GM18858 (cell line): ENCODE data around the gene ETNK2.
"Not testable (repeated sequence)": the region's sequence is repeated elsewhere in the genome, so short reads cannot be mapped to it uniquely, and the experiment has no call there.

ENCODE experiments used
- ATAC-seq: cut with Tn5 transposase; IDR thresholded peaks from one replicate; pipeline ENCODE4 v1.9.1; 2021; ENCODE audit not compliant: unreplicated experiment

ETNK2 gene

DNA sequence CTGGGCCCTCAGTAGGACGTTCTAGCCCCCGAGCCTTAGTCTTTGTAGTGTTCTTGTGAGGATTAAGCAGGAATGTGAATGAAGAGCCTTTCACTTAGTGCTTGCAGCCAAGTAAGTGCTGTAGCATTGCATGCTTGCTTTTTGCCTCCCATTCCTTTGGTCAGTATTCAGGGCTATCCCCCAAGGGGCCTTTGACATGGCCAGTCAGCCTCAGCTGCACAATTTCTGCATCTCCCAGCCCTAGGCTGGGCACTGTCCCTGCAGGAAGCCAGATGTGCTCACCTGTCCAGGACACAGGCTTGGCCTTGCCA lies 48.5 kb downstream of the ETNK2 start:
- no peak for ATAC-seq

DNA sequence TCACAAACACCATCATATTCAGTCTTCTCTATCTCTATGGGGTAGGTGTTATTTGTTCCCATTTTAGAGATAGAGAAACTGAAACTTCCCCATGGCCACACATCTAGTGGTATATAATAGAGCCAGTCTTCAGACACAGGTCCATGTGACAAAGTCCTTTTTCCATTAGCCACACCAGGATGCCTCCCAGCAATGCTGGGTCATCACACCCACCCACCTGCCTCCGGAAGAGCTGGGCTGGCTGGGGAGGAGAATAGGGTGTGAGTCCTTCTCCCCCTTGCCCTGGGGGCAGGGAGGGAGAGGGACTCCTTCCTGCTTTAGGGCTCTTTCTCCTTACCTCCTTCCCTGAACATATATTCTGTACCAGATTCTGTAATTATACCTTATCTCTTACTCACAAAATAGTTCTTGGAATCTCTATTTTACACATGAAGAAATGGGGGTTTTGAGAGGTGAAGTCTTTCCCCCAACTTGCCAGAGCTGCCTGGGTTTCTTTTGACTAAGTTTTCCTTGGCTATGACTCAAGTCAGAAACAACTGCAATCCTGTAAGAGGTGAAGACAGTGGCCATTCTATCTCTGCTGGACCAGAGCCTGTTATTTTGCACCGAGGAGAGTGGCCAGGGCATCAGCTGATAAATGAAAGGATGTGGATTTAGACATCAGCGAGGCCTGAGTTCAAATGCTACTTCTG lies 49.0 kb downstream of the ETNK2 start:
- no peak for ATAC-seq

DNA sequence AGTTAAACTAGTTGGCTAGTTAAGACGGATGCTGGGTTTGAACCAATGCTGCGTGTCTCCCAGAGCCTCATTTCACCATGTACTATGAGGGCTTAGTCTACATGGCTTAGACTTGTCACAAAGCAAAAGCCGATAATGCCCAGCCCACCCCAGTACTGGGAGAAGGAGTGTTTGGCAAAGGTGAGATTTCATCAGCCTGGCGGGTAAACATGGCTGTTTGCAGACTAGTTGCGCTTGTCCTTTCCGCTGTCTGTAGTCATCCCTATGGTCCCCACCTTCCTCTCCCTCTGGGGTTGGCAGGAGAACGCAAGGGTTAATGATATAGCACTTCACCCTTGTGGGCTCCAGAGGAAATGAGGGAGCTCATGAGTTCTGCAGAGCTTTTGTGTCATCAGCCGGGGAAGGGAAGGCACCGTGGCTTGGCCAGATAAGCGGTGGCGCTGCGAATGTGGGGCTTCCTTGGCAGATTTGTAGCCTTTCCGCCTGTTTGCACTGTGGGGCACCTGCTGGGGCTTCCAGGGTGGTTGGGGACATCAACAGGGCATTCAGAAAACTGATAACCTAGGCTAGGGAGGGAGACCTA lies 49.7 kb downstream of the ETNK2 start:
- no peak for ATAC-seq

DNA sequence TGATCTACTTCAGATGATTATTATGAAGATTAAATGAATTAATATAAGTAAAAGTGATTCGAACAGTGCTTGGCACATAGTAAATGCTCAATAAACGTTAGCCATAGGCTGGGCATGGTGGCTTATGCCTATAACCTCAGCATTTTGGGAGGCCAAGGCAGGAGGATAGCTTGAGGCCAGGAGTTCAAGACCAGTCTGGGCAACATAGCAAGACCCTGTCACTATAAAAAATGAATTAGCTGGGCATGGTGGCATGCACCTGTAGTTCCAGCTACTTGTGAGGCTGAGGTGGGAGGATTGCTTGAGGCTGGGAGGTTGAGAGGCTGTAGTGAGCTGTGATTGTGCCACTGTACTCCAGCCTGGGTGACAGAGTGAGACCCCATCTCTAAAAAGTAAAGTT lies 52.1 kb downstream of the ETNK2 start:
- not testable (repeated sequence) for ATAC-seq

DNA sequence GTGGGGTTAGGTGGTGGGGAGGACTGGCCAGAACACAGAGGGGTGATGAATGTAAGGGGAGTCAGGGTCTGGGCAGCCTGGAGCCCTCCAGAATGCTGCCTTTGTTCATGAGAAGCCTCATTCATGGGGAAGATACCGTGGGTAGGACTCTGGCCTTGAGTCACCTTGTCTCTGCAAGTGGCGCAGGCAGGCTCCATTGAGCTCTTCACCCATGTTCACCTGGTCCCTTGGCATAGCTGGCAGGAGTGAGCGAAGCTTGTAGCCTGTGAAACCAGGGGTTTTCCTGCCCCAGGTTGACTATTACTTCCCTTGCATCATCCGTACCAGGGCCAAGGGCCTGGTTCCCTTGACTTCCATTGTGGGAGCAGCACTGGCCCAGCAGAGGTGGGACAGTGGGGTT lies 53.2 kb downstream of the ETNK2 start:
- no peak for ATAC-seq

DNA sequence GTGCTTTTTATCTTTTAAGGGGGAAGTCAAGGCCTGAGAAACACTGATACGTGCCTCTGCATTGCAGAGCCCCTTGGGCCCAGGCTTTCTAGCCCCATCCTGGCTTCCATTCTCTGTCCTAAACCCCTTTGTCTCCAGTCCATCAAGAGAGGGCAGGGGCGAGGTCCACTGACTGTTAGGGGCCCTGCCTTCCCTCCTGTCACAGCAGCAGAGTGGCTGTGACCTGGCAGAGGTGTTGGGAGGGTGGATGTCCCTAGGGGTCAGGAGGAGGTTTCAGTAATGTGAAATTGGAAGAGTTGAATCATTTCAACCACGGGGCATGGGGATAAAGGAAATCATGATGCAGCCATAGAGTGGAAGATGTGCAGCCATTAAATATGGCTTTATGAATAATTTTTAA lies 54.9 kb downstream of the ETNK2 start:
- no peak for ATAC-seq

DNA sequence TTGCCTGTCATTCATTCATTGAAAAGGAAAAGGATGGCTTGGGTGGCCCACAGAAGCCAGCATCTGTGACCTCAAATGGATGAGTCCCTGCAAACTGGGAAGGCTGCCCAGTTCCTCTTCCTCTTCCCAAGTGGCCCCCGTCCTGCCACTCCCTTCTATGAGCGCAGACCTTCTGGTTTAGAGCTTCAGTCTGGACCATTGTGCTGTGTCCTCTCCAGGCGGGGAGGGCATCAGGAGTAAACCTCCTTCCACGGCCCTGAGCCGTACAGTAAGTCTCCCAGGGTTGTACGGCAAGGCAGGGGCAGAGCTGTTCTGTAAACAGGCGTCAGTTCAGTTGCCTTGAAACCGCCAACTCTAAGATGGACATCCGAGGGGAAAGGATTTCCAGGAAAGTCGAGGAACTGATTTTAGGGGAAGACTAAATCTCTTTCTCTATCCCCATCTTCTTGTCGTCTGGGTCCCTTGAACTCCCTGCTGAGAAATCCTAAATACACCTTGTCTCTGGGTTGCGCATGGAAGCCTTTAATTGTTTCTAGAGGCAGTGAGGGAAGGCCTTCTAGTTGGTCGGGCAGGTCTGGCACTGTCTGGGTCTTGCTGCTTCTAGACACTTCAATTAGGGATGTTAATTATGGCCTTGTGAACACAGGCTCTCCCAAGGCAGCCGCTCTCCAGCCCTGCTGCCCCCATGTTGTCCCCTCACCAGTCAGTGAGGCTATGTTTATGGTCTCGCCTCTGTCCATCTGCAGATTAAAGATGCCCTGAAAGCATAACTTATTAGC lies 56.8 kb downstream of the ETNK2 start:
- ATAC-seq: no peak

DNA sequence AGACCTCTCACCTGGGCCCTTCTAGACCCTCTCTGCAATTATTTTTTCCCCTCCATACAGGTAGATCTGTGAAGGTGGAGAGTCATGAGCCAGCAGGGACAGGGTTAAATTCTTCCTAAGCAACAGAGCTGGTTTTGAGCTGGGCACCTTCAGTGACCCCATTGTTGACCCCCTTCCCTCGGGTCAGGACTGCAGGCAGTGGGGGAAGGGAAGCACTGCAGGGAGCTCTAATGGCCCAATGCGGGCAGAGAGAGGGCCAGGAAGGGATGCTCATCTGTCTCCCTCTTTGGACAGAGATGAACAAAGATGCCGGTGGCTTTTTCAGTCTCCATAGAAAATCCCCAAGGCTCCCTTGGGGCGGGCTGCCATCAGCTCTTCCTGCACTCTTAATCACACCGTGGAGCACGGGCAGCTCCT lies 57.5 kb downstream of the ETNK2 start:
- no peak for ATAC-seq

DNA sequence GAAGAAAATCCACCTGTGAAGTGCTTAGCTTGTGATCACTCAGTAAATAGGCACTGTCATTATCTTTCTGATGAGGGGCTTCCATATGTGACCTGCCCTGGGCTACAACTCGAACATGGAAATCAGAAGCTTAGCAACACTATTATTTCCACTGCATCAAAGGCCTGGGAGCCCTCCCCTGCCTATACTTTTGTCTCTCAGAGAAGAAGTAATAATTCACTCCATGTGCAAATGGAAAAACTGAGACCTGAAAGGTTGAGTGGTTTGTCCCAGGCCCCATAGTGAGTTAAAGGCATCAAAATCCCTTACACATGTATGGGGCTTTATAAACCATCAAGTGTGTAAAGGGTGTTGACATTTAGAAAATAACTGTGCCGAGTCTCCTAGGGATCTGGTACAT lies 58.1 kb downstream of the ETNK2 start:
- ATAC-seq: no peak

DNA sequence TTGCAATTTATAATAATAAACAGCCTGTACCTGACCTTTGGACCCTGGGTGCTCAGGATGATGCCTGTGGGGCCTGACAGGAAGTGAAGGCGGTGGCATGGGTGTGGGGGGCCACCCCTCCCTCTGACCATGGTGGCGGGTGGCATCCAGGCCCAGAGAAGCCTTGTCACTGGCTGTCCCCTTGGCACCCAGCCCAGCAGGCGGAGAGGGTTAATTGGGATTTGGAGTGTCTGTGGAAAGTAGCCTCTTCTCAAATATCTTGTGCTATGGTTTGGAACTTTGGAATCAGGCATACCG lies 58.5 kb downstream of the ETNK2 start:
- ATAC-seq: no peak

DNA sequence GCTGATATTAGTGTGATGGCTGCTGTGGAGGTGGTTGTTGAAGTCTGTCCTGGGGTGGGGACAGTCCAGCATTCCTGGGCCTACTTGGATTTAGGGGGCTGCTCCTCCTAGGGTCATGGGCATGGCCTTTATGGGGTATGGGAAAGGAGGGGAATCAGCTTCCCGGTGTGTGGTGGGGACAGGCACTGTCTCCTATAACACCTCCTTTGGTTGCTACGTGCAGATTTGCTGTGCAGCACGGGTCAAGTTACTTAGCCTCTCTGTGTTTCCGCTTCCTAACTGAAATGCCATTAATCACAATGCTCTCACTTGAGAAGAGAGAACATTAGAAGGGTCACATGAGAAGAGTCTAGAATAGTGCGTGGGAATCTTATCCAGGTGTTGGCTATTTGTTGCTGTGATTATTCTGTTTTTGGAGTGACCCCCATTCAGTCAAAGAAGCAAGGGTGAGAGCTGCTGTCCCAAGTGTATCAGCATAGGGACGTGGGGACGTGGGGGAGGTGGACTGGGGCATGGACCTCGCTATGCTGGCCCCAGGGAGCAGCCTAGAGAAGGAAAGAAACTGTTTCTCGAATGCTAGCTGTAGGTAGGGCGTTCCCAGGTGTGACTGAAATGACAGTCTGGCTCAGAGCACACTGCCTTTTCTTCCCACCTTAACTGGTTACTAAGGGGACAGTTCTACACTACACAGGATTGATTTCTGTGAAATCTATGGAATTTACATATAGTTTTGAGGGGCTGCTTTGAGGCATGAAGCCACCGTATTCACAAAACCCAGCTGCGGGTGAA lies 59.0 kb downstream of the ETNK2 start:
- no peak for ATAC-seq

DNA sequence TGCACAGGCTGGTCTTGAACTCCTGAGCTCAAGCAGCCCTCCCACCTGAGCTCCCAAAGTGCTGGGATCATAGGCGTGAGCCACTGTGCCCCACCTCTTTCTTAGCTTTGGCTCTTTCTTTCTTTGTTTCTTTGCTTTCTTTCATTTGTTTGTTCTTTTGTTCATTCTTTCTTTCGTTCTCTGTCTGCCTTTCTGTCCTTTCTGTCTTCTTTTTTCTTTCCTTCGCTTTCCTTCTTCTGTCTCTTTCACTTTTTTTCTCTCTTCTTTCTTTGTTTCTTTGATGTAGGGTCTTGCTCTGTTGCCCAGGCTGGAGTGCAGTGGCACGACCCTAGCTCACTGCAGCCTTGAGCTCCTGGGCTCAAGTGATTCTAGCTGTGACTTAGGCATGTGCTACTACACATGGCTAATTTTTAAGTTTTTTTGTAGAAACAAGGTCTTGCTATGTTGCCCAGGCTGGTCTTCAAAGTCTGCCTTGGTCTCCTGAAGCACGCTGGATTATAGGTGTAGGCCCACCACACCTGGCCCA lies 60.0 kb downstream of the ETNK2 start:
- no peak for ATAC-seq

DNA sequence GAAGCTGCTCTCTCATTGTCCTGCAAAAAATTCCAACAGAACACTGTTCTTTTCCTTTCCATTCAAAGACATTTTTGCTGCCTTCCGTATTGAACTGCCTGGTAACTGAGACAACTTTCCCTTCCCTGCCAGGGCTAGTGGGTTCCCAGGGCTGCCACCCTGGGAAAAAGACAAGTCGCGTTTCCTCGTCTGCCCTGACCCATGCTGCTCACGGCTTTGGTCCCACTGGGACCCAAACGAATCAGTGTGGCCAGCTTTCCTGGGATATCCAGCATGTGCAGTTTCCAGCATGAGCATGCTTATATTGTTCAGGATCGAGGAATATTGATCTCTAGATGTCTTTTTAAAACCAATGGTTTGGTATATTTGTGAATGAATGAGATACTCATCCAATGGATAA lies 60.8 kb downstream of the ETNK2 start:
- no peak for ATAC-seq

DNA sequence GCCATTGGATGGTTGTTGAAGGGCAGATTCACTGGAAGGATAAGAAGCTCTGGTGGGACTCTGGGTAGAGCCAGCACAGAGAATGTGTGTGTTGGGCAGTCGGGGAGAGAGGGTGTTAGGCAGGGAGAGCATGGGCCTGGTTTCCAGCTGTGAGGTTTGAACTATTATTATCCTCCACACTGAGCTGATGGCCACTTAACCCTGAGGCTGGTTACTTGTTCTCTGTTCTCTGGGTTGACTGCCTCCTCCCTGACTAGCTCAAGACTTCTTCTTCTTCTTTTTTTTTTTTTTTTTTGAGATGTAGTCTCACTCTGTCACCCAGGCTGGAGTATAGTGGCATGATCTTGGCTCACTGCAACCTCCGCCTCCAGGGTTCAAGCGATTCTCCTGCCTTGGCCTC lies 61.7 kb downstream of the ETNK2 start:
- ATAC-seq: not testable (repeated sequence)

DNA sequence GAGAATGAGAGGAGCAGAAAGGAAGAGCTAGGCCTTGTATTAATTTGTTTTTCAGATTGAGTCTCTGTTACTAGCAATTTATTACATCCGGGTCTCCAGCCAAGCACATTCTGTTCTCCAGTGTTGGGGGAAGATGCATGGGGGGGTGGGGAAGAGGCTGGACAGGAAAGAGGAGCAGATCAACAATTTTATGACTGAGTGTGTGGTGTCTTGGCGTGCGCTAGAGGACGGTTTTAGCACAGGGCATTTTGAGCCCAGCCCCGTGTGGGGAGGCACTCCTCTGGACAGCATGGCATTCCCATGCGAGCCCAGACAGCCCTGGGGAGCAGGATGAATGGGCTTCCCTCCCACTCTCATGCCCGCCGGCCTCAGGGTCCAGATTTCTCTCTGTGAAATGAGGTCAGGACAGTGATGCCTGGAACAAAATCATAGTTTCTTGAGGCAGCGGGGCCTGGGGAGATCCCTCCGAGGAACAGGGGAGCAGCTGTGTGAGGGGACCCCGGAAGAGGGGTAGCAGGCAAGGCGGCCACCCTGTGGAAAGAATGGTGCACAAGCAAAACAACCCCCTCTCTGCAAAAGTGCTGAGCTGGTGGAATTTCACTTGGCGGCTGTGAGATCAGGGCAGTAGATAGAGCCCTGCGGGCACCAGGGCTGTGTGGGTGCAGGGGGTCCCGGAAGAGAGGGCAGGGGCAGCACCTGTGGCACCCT lies 62.6 kb downstream of the ETNK2 start:
- ATAC-seq: no peak

DNA sequence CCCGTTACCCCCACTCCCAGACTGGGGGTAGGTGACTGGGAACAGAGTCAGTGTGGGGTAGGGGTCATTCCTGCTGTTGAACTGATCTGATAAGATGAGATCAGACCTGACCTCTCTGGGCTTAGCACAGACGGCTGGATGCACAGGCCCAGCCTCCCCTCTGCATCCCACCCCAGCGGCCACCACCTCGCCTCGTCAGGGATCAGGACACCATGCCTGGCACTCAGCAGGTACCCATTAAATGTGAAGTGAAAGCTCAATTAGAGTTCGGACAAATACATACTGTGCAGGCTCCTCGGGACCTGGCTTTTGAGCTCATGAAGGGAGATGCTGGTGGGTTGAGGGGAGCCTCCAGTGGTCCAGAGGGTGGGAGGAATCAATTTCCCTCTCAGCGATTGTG lies 63.2 kb downstream of the ETNK2 start:
- ATAC-seq: no peak

DNA sequence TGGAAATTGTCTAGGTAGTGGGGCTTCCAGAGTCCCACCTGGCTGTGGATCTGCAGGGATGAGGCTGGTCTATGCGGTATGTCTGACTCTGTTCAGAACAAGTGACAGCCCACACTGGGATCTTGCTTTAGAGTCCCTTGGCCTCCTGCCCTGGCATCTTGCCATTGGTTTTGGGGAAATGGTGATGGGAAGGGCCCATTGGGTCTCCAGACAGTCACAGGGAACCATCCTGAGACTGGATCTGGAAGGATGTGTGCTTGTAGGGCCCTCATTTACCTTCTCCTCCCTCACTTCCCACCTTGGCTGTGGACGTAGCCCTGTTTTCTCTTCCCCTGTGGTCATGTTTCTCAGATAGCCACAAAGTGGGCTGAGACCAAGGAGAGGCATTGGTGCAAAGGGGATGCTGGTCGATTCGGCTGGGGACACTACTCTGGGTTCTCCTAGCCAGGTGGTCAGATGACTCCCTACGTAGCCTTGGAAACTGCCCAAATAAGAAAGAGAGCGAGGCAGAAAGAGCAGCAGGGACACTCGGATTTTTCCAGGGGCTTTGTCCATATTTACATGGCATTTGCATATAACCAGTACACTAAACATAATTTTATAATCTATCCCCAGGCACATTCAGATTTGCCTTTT lies 63.8 kb downstream of the ETNK2 start:
- no peak for ATAC-seq

DNA sequence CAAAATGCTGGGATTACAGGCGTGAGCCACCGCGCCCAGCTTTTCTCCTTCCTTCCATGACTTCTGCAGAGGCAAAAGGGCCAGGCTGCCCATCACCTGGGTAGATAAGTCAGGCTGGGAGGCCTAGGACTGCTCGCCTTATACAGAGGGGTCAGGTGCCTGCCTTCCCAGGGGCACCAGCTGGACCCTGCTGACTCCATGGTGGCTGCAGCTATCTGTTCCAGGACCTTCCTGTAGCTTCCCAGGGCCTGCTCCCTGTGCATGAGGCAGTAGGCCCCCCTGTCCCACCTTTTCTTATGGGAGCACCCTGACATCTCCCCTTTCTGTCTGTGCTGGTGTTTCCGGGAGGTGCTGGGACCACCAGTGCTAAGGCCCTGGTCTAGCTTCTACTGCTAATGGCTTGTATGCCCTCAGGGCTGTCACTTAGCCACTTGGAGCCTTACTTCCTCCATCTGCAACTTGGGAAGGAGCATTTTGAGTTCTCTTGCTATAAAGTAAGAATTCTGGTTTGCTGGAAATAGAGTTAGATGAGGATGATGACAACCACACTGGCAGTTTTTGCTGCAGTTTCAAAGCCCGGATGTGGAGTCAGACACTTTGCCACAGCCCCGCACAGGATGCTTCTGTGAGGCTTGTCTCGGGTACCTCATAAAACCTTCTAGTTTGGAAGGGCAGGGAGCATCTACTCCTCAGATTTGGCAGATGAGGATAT lies 64.5 kb downstream of the ETNK2 start:
- ATAC-seq: no peak

DNA sequence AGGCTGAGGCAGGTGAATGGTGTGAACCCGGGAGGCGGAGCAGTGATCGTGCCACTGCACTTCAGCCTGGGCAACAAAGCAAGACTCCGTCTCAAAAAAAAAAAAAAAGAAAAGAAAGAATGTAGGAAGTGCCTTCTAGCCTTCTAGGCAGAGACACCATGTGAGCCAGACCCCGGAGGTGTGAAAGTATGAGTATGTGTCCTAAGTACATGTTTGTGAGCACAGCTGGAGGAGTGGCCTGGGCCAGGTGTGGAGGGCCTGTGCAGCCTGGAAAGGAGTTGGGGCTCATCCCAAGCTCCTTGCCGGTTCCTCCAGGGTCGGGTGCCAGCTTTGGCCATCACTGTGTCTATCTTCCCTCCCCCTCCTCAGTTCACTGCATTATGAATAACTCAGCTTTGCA lies 66.0 kb downstream of the ETNK2 start:
- no peak for ATAC-seq

DNA sequence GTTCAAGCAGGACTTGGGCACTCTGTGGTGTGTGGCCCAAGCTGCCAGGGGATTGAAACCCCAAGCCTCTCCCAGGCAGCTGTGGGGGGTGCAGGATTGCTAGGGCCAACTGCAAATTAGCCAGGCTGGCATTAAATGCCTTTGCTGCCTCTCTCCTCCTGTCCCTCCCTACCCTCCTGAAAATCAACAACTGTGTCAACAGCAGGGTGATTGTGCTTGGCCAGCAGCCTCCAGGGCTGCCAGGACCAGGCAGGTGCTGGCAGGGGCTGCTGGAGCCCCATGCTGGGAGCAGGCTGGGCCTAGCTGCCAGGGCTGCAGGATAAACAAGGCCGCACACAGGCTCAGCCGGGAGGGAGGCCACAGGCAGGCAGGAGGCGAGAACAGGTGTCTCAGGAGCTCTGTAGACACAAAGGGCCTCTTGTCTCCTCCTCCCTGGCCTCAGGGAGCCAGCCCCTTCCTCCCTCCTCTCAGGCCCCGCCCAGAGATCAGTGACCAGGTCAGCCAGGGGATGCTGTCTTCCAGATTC lies 67.5 kb downstream of the ETNK2 start:
- ATAC-seq: no peak
